Measurements from ENCODE around the gene SIGLEC5. TPM values are rescaled to one million over a fixed set of nuclear protein-coding genes. Genes with fewer than 3 reads are reported as not detected.

Gene SIGLEC5
- total RNA-seq, 2 donors from 2014 or later: not detected

DNA sequence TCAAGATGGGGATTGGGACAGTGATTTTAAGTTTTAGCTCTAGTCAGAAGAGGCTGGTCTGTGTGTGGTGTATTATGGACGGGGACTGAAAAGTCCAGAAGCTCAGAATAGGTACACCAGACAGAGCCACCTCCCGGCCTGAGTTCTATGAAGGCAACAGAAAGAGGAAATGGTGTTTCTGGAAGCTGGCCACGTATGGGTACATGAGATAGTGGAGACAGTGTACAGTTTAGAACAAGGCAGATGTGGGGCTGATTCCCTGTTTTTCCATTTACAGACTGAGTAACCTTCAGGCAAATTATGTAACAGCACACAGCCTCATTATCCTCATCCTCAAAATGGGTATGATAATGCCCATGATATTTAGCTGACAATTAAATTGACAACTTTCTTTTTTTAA, 57.8 kb downstream of the SIGLEC5 start:
- peaks cover 13% of the 10 kb centered on the region for H3K27me3 Mint-ChIP-seq (ENCODE audit: insufficient read depth)
- no peak overlapping the region for H3K27ac ChIP-seq (ENCODE audit: low read depth, low read length)
- WGBS, 2 experiments (ENCODE audit: insufficient coverage in 1 of 2, insufficient read length in 1 of 2): 95 to 96% methylated on average over 3 of the region's 3 CpGs
- H3K36me3 Mint-ChIP-seq (ENCODE audit: low read depth): peaks cover 24% of the 10 kb centered on the region
- H3K4me1 ChIP-seq (ENCODE audit: control insufficient read depth, insufficient read depth, low read length): peaks cover 6% of the 10 kb centered on the region
- no peak for DNase-seq
- H3K9me3 ChIP-seq (ENCODE audit: control insufficient read depth, low read length): no peaks in the 10 kb centered on the region
- no peak overlapping the region for H3K27ac Mint-ChIP-seq
- no peak overlapping the region for H3K9ac ChIP-seq (ENCODE audit: extremely low read depth, low read length, poor library complexity, severe bottlenecking)
- peak overlapping the region; percentile 99 for H3K4me3 ChIP-seq (ENCODE audit: low read length)
- peaks cover 10% of the 10 kb centered on the region for H3K4me1 Mint-ChIP-seq
- H3K36me3 ChIP-seq (ENCODE audit: control insufficient read depth, insufficient read depth, low read length): peaks cover 32% of the 10 kb centered on the region
- TF ChIP-seq, protein P1, sequence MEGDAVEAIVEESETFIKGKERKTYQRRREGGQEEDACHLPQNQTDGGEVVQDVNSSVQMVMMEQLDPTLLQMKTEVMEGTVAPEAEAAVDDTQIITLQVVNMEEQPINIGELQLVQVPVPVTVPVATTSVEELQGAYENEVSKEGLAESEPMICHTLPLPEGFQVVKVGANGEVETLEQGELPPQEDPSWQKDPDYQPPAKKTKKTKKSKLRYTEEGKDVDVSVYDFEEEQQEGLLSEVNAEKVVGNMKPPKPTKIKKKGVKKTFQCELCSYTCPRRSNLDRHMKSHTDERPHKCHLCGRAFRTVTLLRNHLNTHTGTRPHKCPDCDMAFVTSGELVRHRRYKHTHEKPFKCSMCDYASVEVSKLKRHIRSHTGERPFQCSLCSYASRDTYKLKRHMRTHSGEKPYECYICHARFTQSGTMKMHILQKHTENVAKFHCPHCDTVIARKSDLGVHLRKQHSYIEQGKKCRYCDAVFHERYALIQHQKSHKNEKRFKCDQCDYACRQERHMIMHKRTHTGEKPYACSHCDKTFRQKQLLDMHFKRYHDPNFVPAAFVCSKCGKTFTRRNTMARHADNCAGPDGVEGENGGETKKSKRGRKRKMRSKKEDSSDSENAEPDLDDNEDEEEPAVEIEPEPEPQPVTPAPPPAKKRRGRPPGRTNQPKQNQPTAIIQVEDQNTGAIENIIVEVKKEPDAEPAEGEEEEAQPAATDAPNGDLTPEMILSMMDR (conservative IDR thresholded peaks at IDR 0.05): no peak
- H3K27me3 ChIP-seq (ENCODE audit: control insufficient read depth, insufficient read depth, low read length, poor library complexity, severe bottlenecking): peaks cover 23% of the 10 kb centered on the region
- H3K9me3 Mint-ChIP-seq: no peaks in the 10 kb centered on the region
- H3K4me3 Mint-ChIP-seq: peak overlapping the region; percentile 89

- TF ChIP-seq, protein P1 (conservative IDR thresholded peaks at IDR 0.05): no peak
- WGBS, 2 experiments (ENCODE audit: insufficient coverage in 1 of 2, insufficient read length in 1 of 2): 10 to 12% methylated on average over 7 to 8 of the region's 8 CpGs
- H3K27me3 Mint-ChIP-seq (ENCODE audit: insufficient read depth): peaks cover 18% of the 10 kb centered on the region
Measured at GRCh38 chr19:51571599-51571998, 58.6 kb downstream of the SIGLEC5 start.

GRCh38 chr19:51570962-51571575, 59.1 kb downstream of the SIGLEC5 start, which contains the start of gene ZNF175:
Gene ZNF175, plus strand, starts transcription at chr19:51571283. Its CDS starts 2,047 bp downstream, at chr19:51573330.
- Histone ChIP-seq H3K9me3 (ENCODE audit: control insufficient read depth, low read length) (no peaks in the 10 kb centered on the region), H3K27ac (ENCODE audit: low read depth, low read length) (no peak within 1 kb of the TSS), H3K4me3 (ENCODE audit: low read length) (peak within 1 kb of the TSS; percentile 99), H3K4me1 (ENCODE audit: control insufficient read depth, insufficient read depth, low read length) (peaks cover 6% of the 10 kb centered on the region), H3K9ac (ENCODE audit: extremely low read depth, low read length, poor library complexity, severe bottlenecking) (peak within 1 kb of the TSS; percentile 66), H3K27me3 (ENCODE audit: control insufficient read depth, insufficient read depth, low read length, poor library complexity, severe bottlenecking) (peaks cover 37% of the 10 kb centered on the region), H3K36me3 (ENCODE audit: control insufficient read depth, insufficient read depth, low read length) (peaks cover 24% of the 10 kb centered on the region)
- Mint-ChIP-seq H3K27me3 (ENCODE audit: insufficient read depth) (peaks cover 22% of the 10 kb centered on the region), H3K4me1 (peaks cover 10% of the 10 kb centered on the region), H3K27ac (peak within 1 kb of the TSS; percentile 93), H3K36me3 (ENCODE audit: low read depth) (peaks cover 12% of the 10 kb centered on the region), H3K4me3 (peak within 1 kb of the TSS; percentile 89), H3K9me3 (no peaks in the 10 kb centered on the region)
- WGBS, 2 experiments (ENCODE audit: insufficient coverage in 1 of 2, insufficient read length in 1 of 2): 0% methylated on average over 22 to 30 of the region's 30 CpGs
- TF ChIP-seq, protein P1 (conservative IDR thresholded peaks at IDR 0.05): no peak
- DNase-seq: peak; percentile 93

More at GRCh38 chr19:51571599-51571998, 58.6 kb downstream of the SIGLEC5 start:
- Mint-ChIP-seq H3K9me3 (no peaks in the 10 kb centered on the region), H3K4me3 (peak overlapping the region; percentile 89), H3K27ac (peak overlapping the region; percentile 93), H3K4me1 (peaks cover 10% of the 10 kb centered on the region), H3K36me3 (ENCODE audit: low read depth) (peaks cover 16% of the 10 kb centered on the region)
- peak overlapping the region; percentile 99 for H3K4me3 ChIP-seq (ENCODE audit: low read length)
- H3K9ac ChIP-seq (ENCODE audit: extremely low read depth, low read length, poor library complexity, severe bottlenecking): peak overlapping the region; percentile 66
- no peaks in the 10 kb centered on the region for H3K9me3 ChIP-seq (ENCODE audit: control insufficient read depth, low read length)
- peaks cover 32% of the 10 kb centered on the region for H3K27me3 ChIP-seq (ENCODE audit: control insufficient read depth, insufficient read depth, low read length, poor library complexity, severe bottlenecking)
- DNase-seq: no peak
- H3K36me3 ChIP-seq (ENCODE audit: control insufficient read depth, insufficient read depth, low read length): peaks cover 27% of the 10 kb centered on the region
- H3K4me1 ChIP-seq (ENCODE audit: control insufficient read depth, insufficient read depth, low read length): peaks cover 6% of the 10 kb centered on the region
- H3K27ac ChIP-seq (ENCODE audit: low read depth, low read length): no peak overlapping the region

All from endodermal cell (in vitro differentiated cells).